DND-41 (cell line): ENCODE results near the gene MAP2K5.

Experiments used
- CTCF ChIP-seq: IDR thresholded peaks from 2 replicates; pipeline ENCODE4 v1.5.1; 2012; ENCODE audit warnings: borderline replicate concordance, low read length, moderate library complexity, mild to moderate bottlenecking; ENCODE audit not compliant: poor library complexity, severe bottlenecking; ENCODE audit errors: extremely low read depth
- EZH2 ChIP-seq: IDR thresholded peaks from 3 replicates; pipeline ENCODE4 v1.6.1; 2012; ENCODE audit warnings: borderline replicate concordance, low read depth, mild to moderate bottlenecking, moderate library complexity, low read length, inconsistent platforms; ENCODE audit not compliant: severe bottlenecking

GRCh38 chr15:67533873-67534272, 8.6 kb upstream of the MAP2K5 start:
- TF ChIP-seq EZH2 (no peak), CTCF (no peak)
